ENCODE results near the gene KLK12.

KLK12 gene

GRCh38 chr19:50981587-50982146, 53.1 kb downstream of the KLK12 start:
- DNase-seq (ENCODE audit: low spot score), result no peak

DNA sequence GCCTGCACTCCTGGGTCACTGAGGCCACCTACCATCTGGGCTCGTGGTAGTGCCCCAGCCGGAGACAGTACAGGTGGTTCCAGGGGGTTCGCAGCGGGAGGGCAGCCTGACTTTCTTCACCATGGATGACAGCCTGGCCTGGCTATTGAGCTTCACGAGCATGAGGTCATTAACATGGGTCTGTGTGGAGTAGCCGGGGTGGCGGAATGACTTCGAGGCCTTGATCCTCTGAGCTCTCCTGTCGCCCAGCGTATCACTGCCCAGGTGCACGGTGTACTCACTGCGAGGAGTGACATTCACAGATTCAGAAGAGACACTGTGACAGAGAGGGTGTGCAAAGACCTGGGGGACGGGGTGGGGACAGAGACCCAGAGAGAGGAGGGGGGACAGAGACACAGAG, 54.6 kb downstream of the KLK12 start:
- no peak for DNase-seq (ENCODE audit: low spot score)

GRCh38 chr19:50979758-50980157, 55.0 kb downstream of the KLK12 start:
- no peak for DNase-seq (ENCODE audit: low spot score)
